Sigmoid colon (tissue), 7 donors: Measurements from ENCODE around the gene NOP56. TPM values are rescaled to one million over a fixed set of nuclear protein-coding genes. Genes with fewer than 3 reads are reported as not detected.

Experiments
- DNase-seq: peaks from one replicate; pipeline ENCODE4 v3.0.0-alpha.2; 2019
- H3K27ac ChIP-seq, 4 donors: fragments of 200-600 bp; sonication (generic); one replicate each; pipeline ENCODE4 v1.5.1; 2016 to 2019; ENCODE audit warnings: mild to moderate bottlenecking in 1 of 4
- H3K27me3 ChIP-seq, 3 donors: fragments of 200-600 bp; sonication (generic); one replicate each; pipeline ENCODE4 v1.5.1; 2019; ENCODE audit warnings: mild to moderate bottlenecking in 1 of 3
- H3K36me3 ChIP-seq, 4 donors: fragments of 200-600 bp; sonication (generic); one replicate each; pipeline ENCODE4 v1.5.1; 2016 to 2019
- H3K4me1 ChIP-seq, 4 donors: fragments of 200-600 bp; sonication (generic); one replicate each; pipeline ENCODE4 v1.5.1; 2017 to 2019
- H3K4me3 ChIP-seq, 4 donors: fragments of 200-600 bp; sonication (generic); one replicate each; pipeline ENCODE4 v1.5.1; 2017 to 2019; ENCODE audit warnings: mild to moderate bottlenecking in 2 of 4, moderate library complexity in 1 of 4
- H3K9me3 ChIP-seq, 4 donors: fragments of 200-600 bp in 3 of 4; sonication (generic) in 3 of 4; one replicate each; pipeline versions ENCODE4 v1.5.1 to v1.6.1; 2013 to 2019
- CTCF ChIP-seq, 4 experiments: fragments of 450-650 bp in 3 of 4; fragments of 200-600 bp in 1 of 4; IDR thresholded peaks; one replicate each; pipeline ENCODE4 v1.5.1; 2016 to 2019; ENCODE audit warnings: antibody characterized with exemption in 4 of 4, mild to moderate bottlenecking in 3 of 4, moderate library complexity in 2 of 4
- EP300 ChIP-seq, 4 donors: sonication (generic); formaldehyde crosslinking; IDR thresholded peaks; one replicate each; pipeline ENCODE4 v1.6.1; 2017; ENCODE audit warnings: antibody characterized with exemption in 4 of 4
- POLR2A ChIP-seq, 2 donors: fragments of 450-650 bp; IDR thresholded peaks; one replicate each; pipeline ENCODE4 v1.6.1; 2016; ENCODE audit warnings: antibody characterized with exemption in 2 of 2, mild to moderate bottlenecking in 2 of 2, moderate library complexity in 2 of 2
- POLR2AphosphoS5 ChIP-seq, 4 donors: sonication (generic); formaldehyde crosslinking; IDR thresholded peaks; one replicate each; pipeline ENCODE4 v1.6.1; 2017; ENCODE audit warnings: antibody characterized with exemption in 4 of 4
- WGBS, 2 donors: extraction: QIAGEN DNeasy Blood & Tissue Kit; methylation state at CpG; one replicate each; pipeline ENCODE4 v1.1.7; 2013; 5-methylcytosine and 5-hydroxymethylcytosine counted together
- intact Hi-C: fragments of 100-400 bp; cut with DNase I; formaldehyde crosslinking; loops from one replicate; pipeline ENCODE4 v1.15.1; 2023
- polyA plus RNA-seq, 3 donors: library from polyadenylated mRNA; stranded (reverse); fragments of 200-250 nt; gene quantifications; one replicate each; pipeline ENCODE4 v1.2.3, GENCODE V29; 2013
- total RNA-seq, 4 donors: library from RNA; depleted of rRNA; stranded (reverse); fragments of >200 nt; gene quantifications; one replicate each; pipeline ENCODE4 v1.1.0, GENCODE V29; 2016
- donor health status: healthy with polysubstance abuse.
- donor health status: Bipolar disorder and iron deficiency.
- donor health status: healthy.

The NOP56 gene
- total and polyA plus RNA-seq, 7 donors = 33.6 to 152 (median 62.7) TPM

- Histone ChIP-seq H3K9me3 (peaks cover 0 to 4% (median under 1%) of the 10 kb centered on the region in 4 donors), H3K4me1 (no peaks in the 10 kb centered on the region), H3K4me3 (no peak overlapping the region), H3K36me3 (no peaks in the 10 kb centered on the region), H3K27me3 (peaks cover 0 to 7% (median 0%) of the 10 kb centered on the region in 3 donors), H3K27ac (no peak overlapping the region)
- no peak for TF ChIP-seq CTCF (IDR thresholded peaks at IDR 0.05)
- no peak for TF ChIP-seq EP300 (IDR thresholded peaks at IDR 0.05)
- WGBS, 2 donors = 6 to 24% methylated on average over 1 of the region's 1 CpG
- DNase-seq = no peak
- intact Hi-C loops = no loop called here
Measured at GRCh38 chr20:2633381-2633780, 19.1 kb upstream of the NOP56 start.

GRCh38 chr20:2637246-2637645 lies 15.2 kb upstream of the NOP56 start:
- no peaks in the 10 kb centered on the region for H3K4me1 ChIP-seq

GRCh38 chr20:2640260-2640659 lies 12.2 kb upstream of the NOP56 start:
- TF ChIP-seq EP300 (IDR thresholded peaks at IDR 0.05) (no peak), POLR2A (IDR thresholded peaks at IDR 0.05) (no peak), CTCF (IDR thresholded peaks at IDR 0.05) (no peak), POLR2AphosphoS5 (IDR thresholded peaks at IDR 0.05) (no peak)

More at GRCh38 chr20:2637246-2637645, 15.2 kb upstream of the NOP56 start:
- DNase-seq = no peak
- Histone ChIP-seq H3K4me3 (no peak overlapping the region), H3K27ac (no peak overlapping the region), H3K27me3 (no peaks in the 10 kb centered on the region), H3K36me3 (peaks cover 0 to 8% (median 0%) of the 10 kb centered on the region in 4 donors), H3K9me3 (no peaks in the 10 kb centered on the region)
- 81 to 88% methylated on average over 6 of the region's 6 CpGs for WGBS, 2 donors
- TF ChIP-seq CTCF (IDR thresholded peaks at IDR 0.05) (no peak), POLR2A (IDR thresholded peaks at IDR 0.05) (no peak)
- intact Hi-C loops = no loop called here

GRCh38 chr20:2640899-2641298 lies 11.5 kb upstream of the NOP56 start:
- Histone ChIP-seq H3K4me1 (no peaks in the 10 kb centered on the region), H3K27ac (no peak overlapping the region), H3K27me3 (no peaks in the 10 kb centered on the region), H3K4me3 (no peak overlapping the region), H3K9me3 (no peaks in the 10 kb centered on the region), H3K36me3 (peaks cover 0 to 8% (median 0%) of the 10 kb centered on the region in 4 donors)
- intact Hi-C loops = no loop called here
- TF ChIP-seq EP300 (IDR thresholded peaks at IDR 0.05) (no peak), POLR2A (IDR thresholded peaks at IDR 0.05) (no peak), CTCF (IDR thresholded peaks at IDR 0.05) (no peak), POLR2AphosphoS5 (IDR thresholded peaks at IDR 0.05) (no peak)
- no peak for DNase-seq
- 86 to 90% methylated on average over 9 of the region's 9 CpGs for WGBS, 2 donors

More at GRCh38 chr20:2640260-2640659, 12.2 kb upstream of the NOP56 start:
- H3K4me3 ChIP-seq = no peak overlapping the region
- H3K27me3 ChIP-seq = no peaks in the 10 kb centered on the region
- 73 to 74% methylated on average over 1 of the region's 1 CpG for WGBS, 2 donors
- no peak overlapping the region for H3K27ac ChIP-seq
- no peak for DNase-seq
- intact Hi-C loops = no loop called here
- H3K4me1 ChIP-seq = no peaks in the 10 kb centered on the region
- peaks cover 0 to 8% (median 0%) of the 10 kb centered on the region in 4 donors for H3K36me3 ChIP-seq
- H3K9me3 ChIP-seq = no peaks in the 10 kb centered on the region

- H3K4me3 ChIP-seq = no peak overlapping the region
- TF ChIP-seq POLR2AphosphoS5 (IDR thresholded peaks at IDR 0.05) (no peak), CTCF (IDR thresholded peaks at IDR 0.05) (no peak), EP300 (IDR thresholded peaks at IDR 0.05) (no peak), POLR2A (IDR thresholded peaks at IDR 0.05) (no peak)
- H3K27me3 ChIP-seq = no peaks in the 10 kb centered on the region
- no peak for DNase-seq
- no peak overlapping the region for H3K27ac ChIP-seq
- peaks cover 0 to 8% (median 0%) of the 10 kb centered on the region in 4 donors for H3K36me3 ChIP-seq
- H3K9me3 ChIP-seq = no peaks in the 10 kb centered on the region
- H3K4me1 ChIP-seq = no peaks in the 10 kb centered on the region
- WGBS, 2 donors = 86 to 92% methylated on average over 1 of the region's 1 CpG
- intact Hi-C loops = no loop called here
Measured at GRCh38 chr20:2643708-2644107, 8.7 kb upstream of the NOP56 start.
